ENCODE results near the gene KLF12. TPM values are rescaled to one million over a fixed set of nuclear protein-coding genes. Genes with fewer than 3 reads are reported as not detected.
A peak's percentile ranks its signal among the peaks of the same experiment; 100 is the strongest.

KLF12 gene
- total RNA-seq, 1 donor from 2014 or later, result 14.0 TPM

GRCh38 chr13:74135326-74136083, 1.3 kb upstream of the KLF12 start:
- no peak for DNase-seq (ENCODE audit: low read depth)

GRCh38 chr13:74134777-74135325, 647 bp upstream of the KLF12 start:
- no peak for DNase-seq (ENCODE audit: low read depth)

- peak; percentile 66 for DNase-seq (ENCODE audit: low read depth)
Observed at GRCh38 chr13:74133657-74134201, 475 bp downstream of the KLF12 start.

GRCh38 chr13:74132776-74133656, 1.2 kb downstream of the KLF12 start:
- DNase-seq (ENCODE audit: low read depth), result no peak

GRCh38 chr13:74132152-74132775, 1.9 kb downstream of the KLF12 start:
- DNase-seq (ENCODE audit: low read depth), result peak; percentile 38

- no peak for DNase-seq (ENCODE audit: low read depth)
Observed at GRCh38 chr13:74131227-74131626, 3.0 kb downstream of the KLF12 start.

- DNase-seq (ENCODE audit: low read depth), result no peak
Observed at GRCh38 chr13:74129500-74130191, 4.6 kb downstream of the KLF12 start.

- peak; percentile 74 for DNase-seq (ENCODE audit: low read depth)
Observed at GRCh38 chr13:74128156-74128767, 5.9 kb downstream of the KLF12 start.

GRCh38 chr13:74118328-74118727, 15.9 kb downstream of the KLF12 start:
- no peak for DNase-seq (ENCODE audit: low read depth)

- no peak for DNase-seq (ENCODE audit: low read depth)
Observed at GRCh38 chr13:74117207-74117705, 16.9 kb downstream of the KLF12 start.

GRCh38 chr13:74115133-74115532, 19.1 kb downstream of the KLF12 start:
- peak; percentile 68 for DNase-seq (ENCODE audit: low read depth)

GRCh38 chr13:74114641-74115040, 19.6 kb downstream of the KLF12 start:
- DNase-seq (ENCODE audit: low read depth), result no peak

- no peak for DNase-seq (ENCODE audit: low read depth)
Observed at GRCh38 chr13:74114202-74114601, 20.0 kb downstream of the KLF12 start.

GRCh38 chr13:74111901-74112824, 22.0 kb downstream of the KLF12 start:
- no peak for DNase-seq (ENCODE audit: low read depth)

GRCh38 chr13:74111399-74111798, 22.8 kb downstream of the KLF12 start:
- DNase-seq (ENCODE audit: low read depth), result peak; percentile 60

GRCh38 chr13:74110053-74110452, 24.2 kb downstream of the KLF12 start:
- no peak for DNase-seq (ENCODE audit: low read depth)

GRCh38 chr13:74107598-74107997, 26.6 kb downstream of the KLF12 start:
- DNase-seq (ENCODE audit: low read depth), result no peak

GRCh38 chr13:74105871-74106270, 28.3 kb downstream of the KLF12 start:
- no peak for DNase-seq (ENCODE audit: low read depth)

GRCh38 chr13:74104661-74105275, 29.4 kb downstream of the KLF12 start:
- peak; percentile 6 for DNase-seq (ENCODE audit: low read depth)
